Osteocyte (in vitro differentiated cells): Measurements from ENCODE around the gene CLEC2A. TPM values are rescaled to one million over a fixed set of nuclear protein-coding genes. Genes with fewer than 3 reads are reported as not detected.

Experiments
- DNase-seq: peaks from one replicate; pipeline ENCODE4 v3.0.0; 2021; ENCODE audit warnings: mixed read lengths; ENCODE audit not compliant: unreplicated experiment; ENCODE audit errors: extremely low spot score
- H3K27ac Mint-ChIP-seq: one replicate; pipeline ENCODE4 v1.8.0; 2021; ENCODE audit warnings: mild to moderate bottlenecking, mixed read lengths; ENCODE audit not compliant: unreplicated experiment
- H3K27me3 Mint-ChIP-seq: one replicate; pipeline ENCODE4 v1.8.0; 2021; ENCODE audit warnings: mixed read lengths; ENCODE audit not compliant: unreplicated experiment
- H3K36me3 Mint-ChIP-seq: one replicate; pipeline ENCODE4 v1.8.0; 2021; ENCODE audit warnings: mixed read lengths; ENCODE audit not compliant: unreplicated experiment
- H3K4me1 Mint-ChIP-seq: one replicate; pipeline ENCODE4 v1.8.0; 2021; ENCODE audit warnings: mixed read lengths; ENCODE audit not compliant: unreplicated experiment
- H3K4me3 Mint-ChIP-seq: one replicate; pipeline ENCODE4 v1.8.0; 2021; ENCODE audit warnings: mild to moderate bottlenecking, moderate library complexity, mixed read lengths; ENCODE audit not compliant: unreplicated experiment
- H3K9me3 Mint-ChIP-seq: one replicate; pipeline ENCODE4 v1.8.0; 2021; ENCODE audit warnings: mixed read lengths; ENCODE audit not compliant: unreplicated experiment
- CTCF ChIP-seq: fragments of 200-600 bp; sonication (generic); IDR thresholded peaks from 2 replicates; pipeline ENCODE4 v1.5.0; 2021; ENCODE audit warnings: antibody characterized with exemption, mild to moderate bottlenecking, moderate library complexity
- total RNA-seq: library from RNA; stranded (reverse); gene quantifications from 2 replicates; pipeline ENCODE4 v1.2.1, GENCODE V29; 2021

CLEC2A gene
- total RNA-seq, 1 donor from 2014 or later: not detected

DNA sequence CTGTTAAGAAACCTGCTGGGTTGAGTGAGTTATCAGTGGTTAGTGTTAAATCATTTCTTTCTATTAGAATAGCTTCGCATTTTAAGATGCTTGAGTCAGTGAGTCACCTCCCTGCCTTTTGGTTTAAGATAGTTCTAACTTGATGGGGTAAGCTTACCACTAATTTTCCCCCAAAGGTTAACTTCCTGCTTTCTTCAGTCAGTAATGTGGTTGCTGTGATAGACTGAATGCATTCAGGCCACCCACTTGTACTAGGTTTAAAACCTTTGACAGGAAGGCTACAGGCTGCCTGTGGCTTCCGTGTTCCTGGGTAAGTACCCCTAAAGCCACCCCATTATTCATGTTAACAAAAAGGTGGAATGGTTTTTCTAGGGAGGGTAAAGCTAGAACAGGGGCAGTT lies 25.3 kb downstream of the CLEC2A start:
- H3K4me1 Mint-ChIP-seq: no peaks in the 10 kb centered on the region
- H3K4me3 Mint-ChIP-seq: no peak overlapping the region
- no peaks in the 10 kb centered on the region for H3K27me3 Mint-ChIP-seq
- no peak for DNase-seq
- TF ChIP-seq CTCF: no peak
- no peaks in the 10 kb centered on the region for H3K36me3 Mint-ChIP-seq
- no peak overlapping the region for H3K27ac Mint-ChIP-seq
- H3K9me3 Mint-ChIP-seq: peaks cover 35% of the 10 kb centered on the region

DNA sequence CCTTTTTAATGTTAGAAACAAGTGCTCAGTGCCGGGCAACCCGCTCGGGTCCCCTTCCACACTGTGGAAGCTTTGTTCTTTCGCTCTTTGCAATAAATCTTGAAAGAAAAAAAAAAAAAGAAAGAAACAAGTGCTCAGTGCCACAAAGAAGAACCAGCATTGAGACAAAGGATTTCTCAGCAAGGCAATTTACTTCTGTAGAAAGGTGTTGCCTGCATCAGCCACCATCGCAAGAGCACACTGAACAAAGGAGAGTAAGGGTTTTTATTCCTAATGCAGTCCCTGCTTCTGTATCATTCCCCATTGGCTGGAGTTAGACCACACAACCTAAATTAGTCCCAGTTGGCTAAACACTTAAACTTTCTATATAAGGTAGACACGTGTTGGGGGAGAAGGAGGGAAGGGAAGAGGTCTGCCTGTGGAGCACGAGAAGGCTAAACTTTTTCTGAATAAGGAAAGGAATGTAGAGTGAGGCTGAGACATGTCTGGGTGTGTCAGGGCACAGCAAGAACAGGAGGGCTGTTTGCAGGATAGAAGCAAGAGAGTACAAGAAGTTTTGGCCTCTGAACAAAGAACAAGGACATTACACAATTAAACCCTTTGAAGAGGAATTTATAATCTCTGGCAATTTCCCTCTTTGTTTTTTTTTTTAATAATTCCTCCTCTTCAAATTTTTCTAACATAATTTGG lies 29.5 kb downstream of the CLEC2A start:
- H3K36me3 Mint-ChIP-seq: no peaks in the 10 kb centered on the region
- no peak overlapping the region for H3K27ac Mint-ChIP-seq
- no peak for TF ChIP-seq CTCF
- H3K4me1 Mint-ChIP-seq: no peaks in the 10 kb centered on the region
- peaks cover 19% of the 10 kb centered on the region for H3K9me3 Mint-ChIP-seq
- H3K4me3 Mint-ChIP-seq: no peak overlapping the region
- DNase-seq: no peak
- no peaks in the 10 kb centered on the region for H3K27me3 Mint-ChIP-seq

GRCh38 chr12:9900930-9901329 lies 31.2 kb downstream of the CLEC2A start:
- H3K27me3 Mint-ChIP-seq: no peaks in the 10 kb centered on the region
- no peak for DNase-seq
- H3K27ac Mint-ChIP-seq: no peak overlapping the region
- no peaks in the 10 kb centered on the region for H3K36me3 Mint-ChIP-seq
- H3K4me3 Mint-ChIP-seq: no peak overlapping the region
- TF ChIP-seq CTCF: no peak
- H3K9me3 Mint-ChIP-seq: peaks cover 19% of the 10 kb centered on the region
- H3K4me1 Mint-ChIP-seq: no peaks in the 10 kb centered on the region

DNA sequence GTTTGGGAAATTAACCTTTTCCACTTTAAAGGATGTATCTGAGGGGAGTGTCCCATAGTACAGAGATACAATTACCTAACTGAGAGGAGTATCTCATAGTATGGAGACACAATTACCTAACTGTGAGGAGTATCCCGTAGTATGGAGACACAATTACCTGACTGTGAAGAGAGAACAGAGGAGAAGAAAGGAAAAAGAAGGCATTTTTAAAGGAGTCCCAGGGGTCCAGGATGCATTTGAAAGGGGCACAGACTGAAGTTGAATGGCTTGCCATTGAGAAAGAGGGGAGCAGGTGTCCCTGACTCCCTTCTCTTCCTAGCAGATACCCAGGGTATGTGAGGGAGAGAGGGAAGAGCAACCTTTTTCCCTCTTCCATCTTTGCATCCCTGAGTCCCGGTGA lies 33.0 kb downstream of the CLEC2A start:
- Mint-ChIP-seq H3K4me1 (no peaks in the 10 kb centered on the region), H3K27ac (no peak overlapping the region)

GRCh38 chr12:9897535-9897934 lies 34.6 kb downstream of the CLEC2A start:
- no peak overlapping the region for H3K27ac Mint-ChIP-seq
- no peak for DNase-seq
- H3K36me3 Mint-ChIP-seq: no peaks in the 10 kb centered on the region

More for the DNA sequence above, 33.0 kb downstream of the CLEC2A start:
- H3K27me3 Mint-ChIP-seq: peaks cover 4% of the 10 kb centered on the region
- H3K9me3 Mint-ChIP-seq: peaks cover 8% of the 10 kb centered on the region
- TF ChIP-seq CTCF: no peak
- H3K4me3 Mint-ChIP-seq: no peak overlapping the region
- no peak for DNase-seq
- H3K36me3 Mint-ChIP-seq: no peaks in the 10 kb centered on the region

More at GRCh38 chr12:9897535-9897934, 34.6 kb downstream of the CLEC2A start:
- H3K4me1 Mint-ChIP-seq: no peaks in the 10 kb centered on the region
- peaks cover 4% of the 10 kb centered on the region for H3K27me3 Mint-ChIP-seq
- no peak overlapping the region for H3K4me3 Mint-ChIP-seq
- TF ChIP-seq CTCF: no peak
- H3K9me3 Mint-ChIP-seq: peaks cover under 1% of the 10 kb centered on the region
